NCI-H748 (cell line): Measurements from ENCODE around the gene AKAP12.
"Not testable (repeated sequence)": the region's sequence is repeated elsewhere in the genome, so short reads cannot be mapped to it uniquely, and the experiment has no call there.

Experiments
- DNase-seq: peaks from one replicate; lab custom pipeline; 2025; ENCODE audit not compliant: unreplicated experiment; lab: John Stamatoyannopoulos, UW

AKAP12 gene

GRCh38 chr6:151340219-151340978, 100.6 kb downstream of the AKAP12 start:
- no peak for DNase-seq

GRCh38 chr6:151341476-151342195, 101.9 kb downstream of the AKAP12 start:
- DNase-seq: no peak

GRCh38 chr6:151342750-151343149, 103.0 kb downstream of the AKAP12 start:
- not testable (repeated sequence) for DNase-seq

GRCh38 chr6:151349651-151350270, 110.0 kb downstream of the AKAP12 start:
- no peak for DNase-seq

- no peak for DNase-seq
These were observed 110.8 kb downstream of the AKAP12 start for GRCh38 chr6:151350442-151351145.

GRCh38 chr6:151351146-151351700, 111.5 kb downstream of the AKAP12 start:
- DNase-seq: no peak

GRCh38 chr6:151351731-151352130, 112.0 kb downstream of the AKAP12 start:
- no peak for DNase-seq

GRCh38 chr6:151352410-151353396, 112.9 kb downstream of the AKAP12 start:
- DNase-seq: no peak

- no peak for DNase-seq
These were observed 114.0 kb downstream of the AKAP12 start for GRCh38 chr6:151353795-151354194.

GRCh38 chr6:151356983-151357382, 117.2 kb downstream of the AKAP12 start:
- DNase-seq: not testable (repeated sequence)

GRCh38 chr6:151357758-151358436, 118.1 kb downstream of the AKAP12 start:
- no peak for DNase-seq

- no peak for DNase-seq
These were observed 118.7 kb downstream of the AKAP12 start for GRCh38 chr6:151358475-151358874.

GRCh38 chr6:151359486-151359885, 119.7 kb downstream of the AKAP12 start:
- DNase-seq: no peak

- DNase-seq: no peak
These were observed 125.5 kb downstream of the AKAP12 start for GRCh38 chr6:151365233-151365632.

- DNase-seq: no peak
These were observed 130.8 kb downstream of the AKAP12 start for GRCh38 chr6:151370509-151371078.

GRCh38 chr6:151372164-151372563, 132.4 kb downstream of the AKAP12 start:
- no peak for DNase-seq

- no peak for DNase-seq
These were observed 134.4 kb downstream of the AKAP12 start for GRCh38 chr6:151374036-151374683.

- DNase-seq: no peak
These were observed 136.1 kb downstream of the AKAP12 start for GRCh38 chr6:151375833-151376232.
